ACC112 (cell line): Measurements from ENCODE around the gene RWDD2A.
A peak's percentile ranks its signal among the peaks of the same experiment; 100 is the strongest.
"Not testable (repeated sequence)": the region's sequence is repeated elsewhere in the genome, so short reads cannot be mapped to it uniquely, and the experiment has no call there.

Source experiments
- H2AFZ ChIP-seq: fragments of 200-600 bp; sonication (generic); one replicate; pipeline ENCODE4 v1.6.0; 2017; ENCODE audit warnings: antibody characterized with exemption, low read length; ENCODE audit not compliant: unreplicated experiment
- H3K27ac ChIP-seq: fragments of 200-600 bp; sonication (generic); 2 replicates; pipeline ENCODE4 v1.5.1; 2014; ENCODE audit warnings: low read depth, mild to moderate bottlenecking, antibody characterized with exemption, low read length, moderate library complexity
- H3K27me3 ChIP-seq: fragments of 200-600 bp; sonication (generic); 2 replicates; pipeline ENCODE4 v1.6.1; 2014; ENCODE audit warnings: mild to moderate bottlenecking, antibody characterized with exemption, low read length, moderate library complexity, mixed read lengths; ENCODE audit not compliant: insufficient read depth
- H3K36me3 ChIP-seq: fragments of 200-600 bp; sonication (generic); 2 replicates; pipeline ENCODE4 v1.6.1; 2016; ENCODE audit warnings: mild to moderate bottlenecking, antibody characterized with exemption, low read length, moderate library complexity, mixed read lengths; ENCODE audit not compliant: insufficient read depth
- H3K4me1 ChIP-seq: fragments of 200-600 bp; sonication (generic); one replicate; pipeline ENCODE4 v1.6.1; 2016; ENCODE audit warnings: low read length, mixed read lengths; ENCODE audit not compliant: insufficient read depth, unreplicated experiment, control insufficient read depth
- H3K4me3 ChIP-seq: fragments of 200-600 bp; sonication (generic); 2 replicates; pipeline ENCODE4 v1.5.1; 2014; ENCODE audit warnings: mild to moderate bottlenecking, low read depth, low read length
- H3K79me2 ChIP-seq: fragments of 200-600 bp; sonication (generic); one replicate; pipeline ENCODE4 v1.6.0; 2016; ENCODE audit warnings: low read length; ENCODE audit not compliant: control insufficient read depth, unreplicated experiment, insufficient read depth

RWDD2A gene

DNA sequence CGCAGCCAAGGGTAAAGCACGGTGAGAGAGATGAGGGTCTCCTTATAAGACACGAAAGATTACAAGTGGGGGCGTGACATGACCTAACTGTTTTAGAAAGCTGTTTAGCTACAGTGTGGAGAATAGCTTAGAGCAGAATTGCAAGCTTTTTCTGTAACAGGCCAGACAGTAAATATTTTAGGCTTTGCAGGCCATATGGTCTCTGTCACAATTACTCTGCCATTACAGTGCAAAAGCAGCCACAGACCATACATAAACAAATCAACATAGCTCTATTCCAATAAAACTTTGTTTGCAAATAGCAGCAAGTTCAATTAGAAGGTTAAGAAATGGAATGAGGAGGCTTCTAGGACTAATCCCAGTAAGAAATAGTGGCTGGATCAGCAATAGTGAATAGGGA is 16.9 kb upstream of the RWDD2A start:
- H3K4me3 ChIP-seq = no peak overlapping the region
- H3K79me2 ChIP-seq = peaks cover 10% of the 10 kb centered on the region
- H2AFZ ChIP-seq = no peak overlapping the region
- H3K4me1 ChIP-seq = no peaks in the 10 kb centered on the region
- no peak overlapping the region for H3K27ac ChIP-seq
- peaks cover 45% of the 10 kb centered on the region for H3K36me3 ChIP-seq
- no peaks in the 10 kb centered on the region for H3K27me3 ChIP-seq

DNA sequence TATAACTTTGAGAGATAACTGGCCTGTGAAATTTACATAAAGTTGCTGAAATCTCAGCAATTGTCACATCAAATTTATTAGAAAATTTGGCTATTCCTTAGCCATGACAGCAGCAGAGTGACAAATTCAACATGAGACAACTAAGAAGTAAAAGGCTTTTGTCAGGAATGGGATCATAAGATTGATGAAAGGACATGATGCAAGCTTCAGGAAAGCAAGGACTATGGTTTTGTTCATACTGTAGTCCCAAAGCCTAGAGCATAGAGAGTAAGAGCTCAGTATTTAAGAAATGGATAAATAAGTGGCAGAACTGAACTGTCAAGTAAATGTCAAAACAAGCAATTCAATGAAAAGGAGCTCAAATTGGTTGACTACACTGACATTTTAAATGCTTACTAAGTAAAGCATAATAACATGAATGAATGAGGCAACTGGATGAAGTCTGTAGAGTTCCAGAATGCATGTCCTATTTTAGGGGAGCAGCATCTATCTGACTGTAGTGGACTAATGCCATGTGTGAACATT is 12.7 kb upstream of the RWDD2A start:
- no peak overlapping the region for H3K4me3 ChIP-seq
- H3K4me1 ChIP-seq = peaks cover 26% of the 10 kb centered on the region
- H3K79me2 ChIP-seq = peaks cover 20% of the 10 kb centered on the region
- H2AFZ ChIP-seq = no peak overlapping the region
- H3K27ac ChIP-seq = no peak overlapping the region
- peaks cover 49% of the 10 kb centered on the region for H3K36me3 ChIP-seq
- no peaks in the 10 kb centered on the region for H3K27me3 ChIP-seq

DNA sequence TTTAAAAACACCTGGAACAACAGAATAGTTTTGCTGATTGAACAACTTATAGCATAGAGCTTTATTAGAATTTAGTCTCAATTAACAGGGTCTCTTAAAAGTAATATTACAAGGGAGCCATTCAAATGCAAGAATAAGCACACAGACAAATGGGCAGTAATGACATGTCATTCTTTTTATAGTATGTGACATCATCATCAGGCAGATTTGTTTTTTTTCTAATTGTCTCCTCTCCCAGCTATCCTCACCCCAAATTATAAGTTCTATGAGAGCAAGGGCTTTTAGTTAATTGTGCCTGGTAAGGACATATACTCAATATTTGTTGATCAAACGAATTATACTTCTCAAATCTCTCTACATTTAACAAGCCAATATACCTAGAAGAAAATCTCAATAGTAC is 11.0 kb upstream of the RWDD2A start:
- Histone ChIP-seq H3K27ac (peak overlapping the region; percentile 93), H3K4me1 (peaks cover 26% of the 10 kb centered on the region), H3K4me3 (no peak overlapping the region), H3K36me3 (peaks cover 51% of the 10 kb centered on the region), H3K27me3 (no peaks in the 10 kb centered on the region), H2AFZ (no peak overlapping the region), H3K79me2 (peaks cover 26% of the 10 kb centered on the region)

DNA sequence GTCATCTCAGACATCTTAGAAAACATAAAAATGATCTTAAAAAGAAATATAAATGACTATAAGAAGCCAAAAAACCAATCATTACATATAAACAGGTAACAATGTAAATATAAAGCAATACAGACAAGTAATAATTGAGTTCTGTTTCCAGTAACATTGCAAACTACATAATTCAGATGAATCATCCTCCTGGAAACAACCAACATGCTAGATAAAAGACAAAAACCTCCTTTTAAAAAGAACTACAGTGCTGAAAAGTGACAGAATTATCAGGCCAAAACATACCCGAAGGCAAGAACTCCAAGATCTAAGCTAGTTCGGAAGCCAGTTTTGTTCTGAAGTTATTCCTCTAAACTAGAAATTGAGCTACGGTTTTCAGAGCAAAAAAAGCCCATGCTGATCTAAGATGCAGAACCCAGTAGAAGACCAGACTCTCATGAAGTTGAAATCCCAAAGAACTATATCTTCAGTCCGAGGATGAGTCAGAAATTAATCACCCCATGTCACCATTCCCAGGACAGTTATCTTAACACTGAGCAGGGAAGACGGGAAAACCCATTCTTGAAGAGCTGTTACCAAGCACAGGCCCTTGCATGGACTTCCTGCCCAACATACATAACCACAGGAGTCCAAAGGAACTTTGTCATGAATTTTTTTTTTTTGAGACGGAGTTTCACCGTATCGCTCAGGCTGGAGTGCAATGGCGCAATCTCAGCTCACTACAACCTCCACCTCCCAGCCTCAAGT is 9.9 kb upstream of the RWDD2A start:
- Histone ChIP-seq H3K4me1 (peaks cover 26% of the 10 kb centered on the region), H3K36me3 (peaks cover 49% of the 10 kb centered on the region), H3K79me2 (peaks cover 28% of the 10 kb centered on the region), H3K4me3 (peak overlapping the region; percentile 62), H3K27ac (peak overlapping the region; percentile 93), H2AFZ (no peak overlapping the region), H3K27me3 (no peaks in the 10 kb centered on the region)

DNA sequence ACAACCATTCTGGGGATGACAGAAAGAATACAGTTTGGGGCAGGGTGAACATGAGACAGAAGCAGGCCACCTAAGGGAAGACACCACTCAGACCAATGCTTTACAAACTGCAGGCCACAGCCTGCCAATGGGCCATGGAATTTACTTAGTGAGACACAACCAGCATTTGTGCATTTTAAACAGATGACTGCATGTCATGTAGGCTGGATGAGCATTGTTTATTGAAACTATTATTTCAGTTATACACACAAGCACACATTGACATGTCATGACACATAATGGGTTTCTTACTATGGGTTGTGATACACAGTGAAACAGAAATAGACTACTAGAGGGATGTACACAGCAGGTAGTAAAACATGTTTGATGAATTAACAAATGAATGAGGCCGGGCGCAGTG is 8.1 kb upstream of the RWDD2A start:
- H3K36me3 ChIP-seq = peaks cover 38% of the 10 kb centered on the region
- H3K79me2 ChIP-seq = peaks cover 44% of the 10 kb centered on the region
- H3K4me1 ChIP-seq = peaks cover 26% of the 10 kb centered on the region
- no peak overlapping the region for H2AFZ ChIP-seq
- H3K27me3 ChIP-seq = no peaks in the 10 kb centered on the region
- H3K27ac ChIP-seq = peak overlapping the region; percentile 93
- H3K4me3 ChIP-seq = no peak overlapping the region

DNA sequence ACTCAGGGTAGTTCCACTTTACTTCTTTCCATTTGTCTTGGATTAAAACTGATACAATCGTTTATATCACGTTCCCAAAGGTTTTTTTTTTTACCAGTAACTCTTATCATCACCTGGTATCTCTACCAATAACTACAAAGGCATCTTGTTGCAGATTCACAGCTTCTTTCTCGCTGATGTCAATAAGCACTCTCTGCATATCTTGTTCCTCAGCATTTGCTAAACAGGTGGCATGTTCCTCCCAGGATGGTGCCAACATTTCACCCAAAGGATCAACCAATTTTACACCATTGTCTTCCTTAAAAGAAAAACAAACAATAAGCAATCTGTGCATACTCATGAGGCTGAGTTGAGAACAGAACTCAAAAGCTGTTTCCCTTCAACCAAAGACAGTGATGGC is 4.7 kb upstream of the RWDD2A start:
- Histone ChIP-seq H3K27ac (no peak overlapping the region), H3K4me3 (no peak overlapping the region), H3K27me3 (no peaks in the 10 kb centered on the region), H3K79me2 (peaks cover 54% of the 10 kb centered on the region), H3K4me1 (peaks cover 28% of the 10 kb centered on the region), H3K36me3 (peaks cover 20% of the 10 kb centered on the region), H2AFZ (no peak overlapping the region)

DNA sequence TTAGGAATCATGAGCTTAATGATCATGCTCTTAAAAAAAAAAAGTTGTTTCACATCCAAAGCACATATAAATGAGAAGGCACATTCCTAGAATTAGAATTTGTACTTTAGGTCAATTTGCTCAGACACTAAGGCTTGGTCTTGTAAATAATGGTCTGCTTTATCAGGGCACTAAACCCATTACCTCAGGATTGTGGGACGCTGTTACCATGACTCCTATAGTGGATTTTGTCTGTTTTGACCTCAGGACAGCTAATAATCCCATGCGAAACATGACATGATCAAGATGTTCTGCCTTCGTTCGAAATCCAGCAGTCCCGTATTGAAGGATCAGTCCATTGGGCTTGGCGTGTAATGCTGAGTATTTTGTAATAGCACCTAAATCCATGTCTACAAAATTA is 2.5 kb upstream of the RWDD2A start:
- peaks cover 14% of the 10 kb centered on the region for H3K36me3 ChIP-seq
- peaks cover 54% of the 10 kb centered on the region for H3K79me2 ChIP-seq
- no peak overlapping the region for H3K27ac ChIP-seq

DNA sequence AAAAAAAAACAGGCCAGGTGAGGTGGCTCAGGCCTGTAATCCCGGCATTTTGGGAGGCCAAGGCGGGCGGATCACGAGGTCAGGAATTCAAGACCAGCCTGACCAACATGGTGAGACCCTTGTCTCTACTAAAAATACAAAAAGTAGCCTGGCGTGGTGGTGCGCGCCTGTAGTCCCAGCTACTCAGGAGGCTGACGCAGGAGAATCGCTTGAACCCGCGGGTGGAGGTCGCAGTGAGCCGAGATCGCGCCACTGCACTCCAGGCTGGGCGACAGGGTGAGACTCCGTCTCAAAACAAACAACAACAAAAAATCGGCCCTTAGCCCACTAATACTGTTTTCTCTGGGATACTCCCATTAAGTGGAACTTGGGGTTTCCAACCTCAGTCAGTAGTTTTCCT is 1.2 kb upstream of the RWDD2A start:
- H3K36me3 ChIP-seq, H3K27me3 ChIP-seq, H2AFZ ChIP-seq: not testable (repeated sequence)
- H3K27ac ChIP-seq = peak overlapping the region; percentile 59; the same call in 1 of the 2 replicates
- peaks cover 20% of the 10 kb centered on the region for H3K4me1 ChIP-seq
- H3K4me3 ChIP-seq = peak overlapping the region; percentile 93
- H3K79me2 ChIP-seq = peaks cover 48% of the 10 kb centered on the region

More for the DNA sequence above, 2.5 kb upstream of the RWDD2A start:
- no peak overlapping the region for H2AFZ ChIP-seq
- H3K4me3 ChIP-seq = no peak overlapping the region
- H3K4me1 ChIP-seq = peaks cover 20% of the 10 kb centered on the region
- H3K27me3 ChIP-seq = no peaks in the 10 kb centered on the region

DNA sequence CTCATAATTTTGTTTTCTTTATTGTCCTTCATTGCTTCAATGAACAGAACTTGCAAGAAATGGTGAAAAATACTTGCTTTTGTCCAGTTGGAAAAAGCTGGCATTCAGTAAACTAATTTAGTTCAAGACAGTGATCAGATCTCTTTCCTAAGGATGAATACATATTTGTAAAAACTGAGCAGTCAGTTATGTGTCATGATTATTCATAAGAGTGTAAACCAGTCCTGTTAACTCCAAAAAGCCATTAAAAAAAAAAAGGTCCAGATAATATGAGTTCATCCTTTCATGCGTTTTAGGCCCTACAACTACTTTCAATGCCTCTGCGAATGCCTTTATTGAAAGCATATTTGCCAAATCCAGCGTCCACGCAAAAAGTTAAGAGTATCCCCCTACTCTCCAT is 701 bp upstream of the RWDD2A start:
- peak overlapping the region; percentile 79 for H2AFZ ChIP-seq

DNA sequence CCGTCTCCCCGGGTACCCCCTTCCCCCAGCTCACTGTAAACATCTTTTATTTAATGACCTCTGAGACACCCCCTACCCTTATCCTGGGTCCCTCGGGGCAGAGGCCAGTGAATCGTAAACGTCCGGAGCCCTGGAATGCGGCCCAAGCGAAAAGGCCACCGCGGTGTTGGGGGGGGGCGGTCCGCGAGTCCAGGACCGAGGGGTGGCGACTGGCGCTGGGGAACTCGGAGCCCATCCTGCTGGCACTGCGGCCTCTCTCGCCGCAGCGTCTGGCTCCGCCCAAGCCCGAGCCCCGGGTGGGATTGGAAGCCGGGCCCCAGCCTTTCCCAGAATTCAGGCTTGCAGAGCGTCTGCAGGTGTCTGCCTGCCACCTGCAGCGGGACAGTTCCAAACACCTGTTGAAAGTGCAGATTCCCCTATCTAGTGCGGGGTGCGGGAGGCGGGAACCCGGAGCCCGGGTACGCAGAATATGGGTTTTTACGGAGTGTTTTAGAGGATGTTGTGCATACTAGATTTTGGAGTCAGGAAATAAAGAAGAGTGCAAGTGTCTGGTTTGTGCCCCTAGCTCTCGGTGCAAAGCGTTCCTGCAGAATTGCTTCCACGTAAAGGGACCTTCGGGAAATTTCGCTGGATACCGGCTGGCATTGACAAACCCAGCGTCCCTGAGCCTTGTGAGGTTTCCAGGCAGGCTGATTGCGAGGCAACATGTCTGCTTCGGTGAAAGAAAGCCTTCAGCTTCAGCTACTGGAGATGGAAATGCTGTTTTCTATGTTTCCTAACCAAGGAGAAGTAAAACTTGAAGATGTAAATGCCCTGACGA is 800 bp downstream of the RWDD2A start:
- Histone ChIP-seq H3K27ac (no peak overlapping the region), H3K4me3 (peak overlapping the region; percentile 93), H2AFZ (peak overlapping the region; percentile 91), H3K79me2 (peaks cover 41% of the 10 kb centered on the region), H3K36me3 (peaks cover 6% of the 10 kb centered on the region), H3K27me3 (no peaks in the 10 kb centered on the region), H3K4me1 (peaks cover 35% of the 10 kb centered on the region)

More for the DNA sequence above, 701 bp upstream of the RWDD2A start:
- H3K36me3 ChIP-seq = peaks cover 6% of the 10 kb centered on the region
- peaks cover 20% of the 10 kb centered on the region for H3K4me1 ChIP-seq
- H3K79me2 ChIP-seq = peaks cover 48% of the 10 kb centered on the region
- H3K27ac ChIP-seq = peak overlapping the region; percentile 59
- peak overlapping the region; percentile 93 for H3K4me3 ChIP-seq
- H3K27me3 ChIP-seq = no peaks in the 10 kb centered on the region
